ENCODE data around the gene FAM136A. TPM values are rescaled to one million over a fixed set of nuclear protein-coding genes. Genes with fewer than 3 reads are reported as not detected.

The FAM136A gene
- total and polyA plus RNA-seq, 2 of the 4 experiments (the other 2 are of a cell fraction) = 19.9 to 28.1 TPM

DNA sequence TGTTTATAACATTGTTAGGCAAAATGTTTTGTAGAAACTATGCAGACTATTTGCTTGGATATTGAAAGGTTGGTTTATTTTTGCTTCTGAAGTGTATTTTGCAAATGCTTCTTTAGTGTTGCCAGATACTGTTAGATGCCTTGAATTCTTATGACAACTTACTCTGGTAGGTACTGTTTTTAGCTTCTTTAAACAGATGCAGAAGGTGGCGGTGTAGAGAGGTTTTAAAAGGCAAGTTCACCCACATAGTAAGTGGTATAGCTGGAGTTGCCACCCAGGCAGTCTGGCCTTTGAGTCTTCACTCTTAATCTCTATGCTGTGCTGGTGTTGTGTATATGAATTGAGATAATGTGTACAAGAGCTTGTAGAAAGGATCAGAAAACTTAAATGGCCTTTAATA lies 40.4 kb downstream of the FAM136A start:
- ChIA-PET CTCF (interaction anchor here (0.6 kb wide), 1 partner anchor 30 kb away, joined by 3 read pairs; no protein-coding TSS in a partner anchor), POLR2A (ENCODE audit: unreplicated experiment) (no interaction called here)
- no peak overlapping the region for H4K8ac ChIP-seq (ENCODE audit: low read depth in 2 of 2, low read length in 2 of 2)
- H3K27me3 ChIP-seq (ENCODE audit: control insufficient read depth, insufficient read depth, low read length) = no peaks in the 10 kb centered on the region
- H2BK15ac ChIP-seq (ENCODE audit: low read depth, low read length) = no peak overlapping the region
- no peak overlapping the region for H4K5ac ChIP-seq (ENCODE audit: low read depth, low read length)
- H4K91ac ChIP-seq (ENCODE audit: insufficient read depth, low read depth, low read length) = no peak overlapping the region
- no peak for ATAC-seq (ENCODE audit: low read depth)
- DNase-seq = peak; percentile 17
- H3K4me1 ChIP-seq (ENCODE audit: control insufficient read depth, insufficient read depth, low read length) = peaks cover 16% of the 10 kb centered on the region
- H3K4me3 ChIP-seq (ENCODE audit: insufficient read depth, low read depth, low read length) = no peak overlapping the region; the same call in 1 of the 2 replicates
- H3K9me1 ChIP-seq (ENCODE audit: insufficient read depth, low read length) = no peaks in the 10 kb centered on the region
- peaks cover 10% of the 10 kb centered on the region for H3K36me3 ChIP-seq (ENCODE audit: control insufficient read depth, insufficient read depth, low read length)
- H3K18ac ChIP-seq (ENCODE audit: low read depth, low read length) = peak overlapping the region; percentile 45; the same call in 1 of the 2 replicates
- in situ Hi-C loops (cut with MboI; ENCODE audit: low sequenced_read_pairs) = no loop called here
- dilution Hi-C loops (cut with HindIII; ENCODE audit: low sequenced_read_pairs, unreplicated experiment) = no loop called here
- H2AK9ac ChIP-seq (replicated peaks; ENCODE audit: low read depth, low read length, poor library complexity) = no peak overlapping the region
- H3K27ac ChIP-seq (ENCODE audit: insufficient read depth, low read length) = peak overlapping the region; percentile 64; the same call in 1 of the 2 replicates
- no peak overlapping the region for H2AFZ ChIP-seq (replicated peaks; ENCODE audit: low read length, poor library complexity)
- no peak overlapping the region for H3K23ac ChIP-seq (ENCODE audit: low read depth, low read length)
- intact Hi-C loops (cut with micrococcal nuclease) = no loop called here
- H2BK120ac ChIP-seq (ENCODE audit: low read depth, low read length) = no peak overlapping the region
- no CpG with 5 or more reads among the region's 1 CpG for WGBS, 2 experiments (ENCODE audit: extremely low coverage in 2 of 2, insufficient read length in 1 of 2)
- peaks cover 15 to 23% of the 10 kb centered on the region in 2 experiments for H3K79me1 ChIP-seq (ENCODE audit: low read depth in 1 of 2, low read length in 2 of 2)
- no peak overlapping the region for H2BK20ac ChIP-seq (ENCODE audit: low read depth, low read length)
- no peak for TF ChIP-seq RCOR1 (IDR thresholded peaks at IDR 0.05; ENCODE audit: insufficient replicate concordance, low read length)
- no peak for TF ChIP-seq MAZ (IDR thresholded peaks at IDR 0.05; ENCODE audit: borderline replicate concordance, low read depth, low read length)
- no peak for TF ChIP-seq NFE2L2 (IDR thresholded peaks at IDR 0.05; ENCODE audit: low read depth, low read length)
- no peak for TF ChIP-seq RAD21 (IDR thresholded peaks at IDR 0.05; ENCODE audit: low read length)
- no peak for TF ChIP-seq SMC3 (IDR thresholded peaks at IDR 0.05; ENCODE audit: low read depth, low read length)
- no peak for TF ChIP-seq RFX5 (IDR thresholded peaks at IDR 0.05; ENCODE audit: low read depth, low read length)
- TF ChIP-seq MXI1 (IDR thresholded peaks at IDR 0.05; ENCODE audit: borderline replicate concordance, low read depth, low read length) = no peak
- TF ChIP-seq, protein P1, sequence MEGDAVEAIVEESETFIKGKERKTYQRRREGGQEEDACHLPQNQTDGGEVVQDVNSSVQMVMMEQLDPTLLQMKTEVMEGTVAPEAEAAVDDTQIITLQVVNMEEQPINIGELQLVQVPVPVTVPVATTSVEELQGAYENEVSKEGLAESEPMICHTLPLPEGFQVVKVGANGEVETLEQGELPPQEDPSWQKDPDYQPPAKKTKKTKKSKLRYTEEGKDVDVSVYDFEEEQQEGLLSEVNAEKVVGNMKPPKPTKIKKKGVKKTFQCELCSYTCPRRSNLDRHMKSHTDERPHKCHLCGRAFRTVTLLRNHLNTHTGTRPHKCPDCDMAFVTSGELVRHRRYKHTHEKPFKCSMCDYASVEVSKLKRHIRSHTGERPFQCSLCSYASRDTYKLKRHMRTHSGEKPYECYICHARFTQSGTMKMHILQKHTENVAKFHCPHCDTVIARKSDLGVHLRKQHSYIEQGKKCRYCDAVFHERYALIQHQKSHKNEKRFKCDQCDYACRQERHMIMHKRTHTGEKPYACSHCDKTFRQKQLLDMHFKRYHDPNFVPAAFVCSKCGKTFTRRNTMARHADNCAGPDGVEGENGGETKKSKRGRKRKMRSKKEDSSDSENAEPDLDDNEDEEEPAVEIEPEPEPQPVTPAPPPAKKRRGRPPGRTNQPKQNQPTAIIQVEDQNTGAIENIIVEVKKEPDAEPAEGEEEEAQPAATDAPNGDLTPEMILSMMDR (conservative IDR thresholded peaks at IDR 0.05; ENCODE audit: low read depth, low read length) = no peak
- TF ChIP-seq CEBPB (IDR thresholded peaks at IDR 0.05; ENCODE audit: low read depth, low read length) = no peak
- TF ChIP-seq, protein P2, sequence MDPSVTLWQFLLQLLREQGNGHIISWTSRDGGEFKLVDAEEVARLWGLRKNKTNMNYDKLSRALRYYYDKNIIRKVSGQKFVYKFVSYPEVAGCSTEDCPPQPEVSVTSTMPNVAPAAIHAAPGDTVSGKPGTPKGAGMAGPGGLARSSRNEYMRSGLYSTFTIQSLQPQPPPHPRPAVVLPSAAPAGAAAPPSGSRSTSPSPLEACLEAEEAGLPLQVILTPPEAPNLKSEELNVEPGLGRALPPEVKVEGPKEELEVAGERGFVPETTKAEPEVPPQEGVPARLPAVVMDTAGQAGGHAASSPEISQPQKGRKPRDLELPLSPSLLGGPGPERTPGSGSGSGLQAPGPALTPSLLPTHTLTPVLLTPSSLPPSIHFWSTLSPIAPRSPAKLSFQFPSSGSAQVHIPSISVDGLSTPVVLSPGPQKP (IDR thresholded peaks at IDR 0.05; ENCODE audit: borderline replicate concordance, low read depth, low read length) = no peak
- H3K14ac ChIP-seq (replicated peaks; ENCODE audit: low read depth, low read length) = no peak overlapping the region
- peak overlapping the region; percentile 5 for H2BK5ac ChIP-seq (ENCODE audit: low read depth, low read length, poor library complexity, severe bottlenecking)
- H4K20me1 ChIP-seq (ENCODE audit: insufficient read depth, low read length) = 0 out of 2 replicates have a peak, but pooled peaks cover 4% of the 10 kb centered on the region
- H3K4me2 ChIP-seq (ENCODE audit: low read depth, low read length) = peak overlapping the region; percentile 92
- BruUV-seq (replicated peaks) = no TSS peak
- H3K9ac ChIP-seq (ENCODE audit: low read depth, low read length) = no peak overlapping the region
- no peak overlapping the region for H2AK5ac ChIP-seq (ENCODE audit: low read depth, low read length)
- no peak overlapping the region for H3K56ac ChIP-seq (ENCODE audit: extremely low read depth, insufficient read depth, low read length)
- H3K4ac ChIP-seq (ENCODE audit: low read depth, low read length) = no peak overlapping the region
- no peaks in the 10 kb centered on the region for H3K9me3 ChIP-seq (ENCODE audit: control insufficient read depth, insufficient read depth, low read length)

All from IMR-90 (cell line).